Measurements from ENCODE around the gene DCUN1D3. TPM values are rescaled to one million over a fixed set of nuclear protein-coding genes. Genes with fewer than 3 reads are reported as not detected.
A peak's percentile ranks its signal among the peaks of the same experiment; 100 is the strongest.

Gene DCUN1D3
- total and polyA plus RNA-seq, 8 donors = 3.7 to 7.7 (median 6.5) TPM

GRCh38 chr16:20911361-20911760 is 11.2 kb upstream of the DCUN1D3 start:
- no peak for FAIRE-seq
- peaks cover 0 to 13% (median 0%) of the 10 kb centered on the region in 3 donors for H3K4me1 ChIP-seq
- intact Hi-C loops (cut with DNase I) = no loop called here

DNA sequence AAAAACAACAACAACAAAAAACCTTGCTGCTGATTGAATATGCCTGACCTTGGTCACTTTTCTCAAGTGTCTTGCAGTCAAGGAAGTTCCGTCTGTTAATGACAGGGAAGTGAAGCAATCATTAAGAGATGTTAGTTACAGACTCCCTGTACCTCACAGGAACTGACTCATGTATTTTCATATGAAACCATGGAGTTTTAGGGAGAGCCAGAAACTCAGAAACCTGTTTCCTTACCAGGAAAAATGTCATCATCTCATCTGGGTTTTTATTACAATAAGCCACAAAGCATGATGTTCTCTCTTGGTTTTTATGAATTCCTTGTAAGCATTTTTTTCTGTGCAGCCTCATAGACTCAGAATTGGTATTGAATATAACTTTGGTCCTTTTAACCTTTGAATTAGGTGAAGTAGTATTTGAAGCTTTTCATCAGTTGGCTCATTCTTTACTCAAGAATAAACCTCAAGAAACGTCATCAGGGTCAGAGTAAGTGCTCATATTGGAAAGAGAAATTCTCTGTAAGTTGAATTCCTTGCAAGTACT is 10.7 kb upstream of the DCUN1D3 start:
- no peak for TF ChIP-seq CTCF (IDR thresholded peaks at IDR 0.05)
- peaks cover 0 to 18% (median 5%) of the 10 kb centered on the region in 3 donors for H3K4me1 ChIP-seq
- no peak for DNase-seq
- no peak for FAIRE-seq
- peak in 3 of 4 donors; percentile 64 to 82 (median 66) for ATAC-seq
- peak overlapping the region in 2 of 4 donors; percentile 10 to 39 for H3K27ac ChIP-seq
- H3K9me3 ChIP-seq = no peaks in the 10 kb centered on the region
- H3K36me3 ChIP-seq = no peaks in the 10 kb centered on the region
- intact Hi-C loops (cut with DNase I) = no loop called here
- H3K27me3 ChIP-seq = no peaks in the 10 kb centered on the region
- H3K4me3 ChIP-seq = no peak overlapping the region
- WGBS, 2 donors = 55 to 63% methylated on average over 2 of the region's 2 CpGs

More at GRCh38 chr16:20911361-20911760, 11.2 kb upstream of the DCUN1D3 start:
- peak overlapping the region in 2 of 4 donors; percentile 10 to 39 for H3K27ac ChIP-seq
- 58 to 70% methylated on average over 1 of the region's 1 CpG for WGBS, 2 donors
- H3K27me3 ChIP-seq = no peaks in the 10 kb centered on the region
- no peaks in the 10 kb centered on the region for H3K9me3 ChIP-seq
- ATAC-seq (peak in 2 of 4 donors; percentile 17 to 27), DNase-seq (no peak)
- no peak for TF ChIP-seq CTCF (IDR thresholded peaks at IDR 0.05)
- no peaks in the 10 kb centered on the region for H3K36me3 ChIP-seq
- H3K4me3 ChIP-seq = no peak overlapping the region

GRCh38 chr16:20906341-20907255 is 6.4 kb upstream of the DCUN1D3 start:
- FAIRE-seq (no peak), DNase-seq (no peak), ATAC-seq (peak in 3 of 4 donors; percentile 3 to 25 (median 3))
- peak overlapping the region in 3 of 4 donors; percentile 4 to 54 (median 16) for H3K27ac ChIP-seq
- H3K4me3 ChIP-seq = no peak overlapping the region
- TF ChIP-seq CTCF (IDR thresholded peaks at IDR 0.05) = no peak
- no peaks in the 10 kb centered on the region for H3K9me3 ChIP-seq
- WGBS, 2 donors = 85 to 88% methylated on average over 4 of the region's 4 CpGs
- intact Hi-C loops (cut with DNase I) = no loop called here
- no peaks in the 10 kb centered on the region for H3K36me3 ChIP-seq
- peaks cover 4 to 44% (median 25%) of the 10 kb centered on the region in 3 donors for H3K4me1 ChIP-seq
- H3K27me3 ChIP-seq = no peaks in the 10 kb centered on the region

- FAIRE-seq (no peak), ATAC-seq (no peak), DNase-seq (no peak)
- Histone ChIP-seq H3K27ac (peak overlapping the region; percentile 6 to 72 (median 34)), H3K9me3 (no peaks in the 10 kb centered on the region), H3K4me1 (peaks cover 4 to 35% (median 27%) of the 10 kb centered on the region in 3 donors), H3K36me3 (no peaks in the 10 kb centered on the region), H3K27me3 (no peaks in the 10 kb centered on the region), H3K4me3 (no peak overlapping the region)
- intact Hi-C loops (cut with DNase I) = no loop called here
- 66 to 67% methylated on average over 3 of the region's 3 CpGs for WGBS, 2 donors
- no peak for TF ChIP-seq CTCF (IDR thresholded peaks at IDR 0.05)
These were observed 5.4 kb upstream of the DCUN1D3 start for GRCh38 chr16:20905576-20905975.
